BLaER1 (cell line): Measurements from ENCODE around the gene PDIA4.
A peak's percentile ranks its signal among the peaks of the same experiment; 100 is the strongest.
"Not testable (repeated sequence)": the region's sequence is repeated elsewhere in the genome, so short reads cannot be mapped to it uniquely, and the experiment has no call there.

Source experiments
- H3K27ac ChIP-seq: shearing (Covaris generic); formaldehyde crosslinking; 2 replicates; pipeline ENCODE4 v1.8.1; 2022
- H3K27me3 ChIP-seq: shearing (Covaris generic); formaldehyde crosslinking; 2 replicates; pipeline ENCODE4 v1.8.1; 2022
- H3K36me3 ChIP-seq: shearing (Covaris generic); formaldehyde crosslinking; 2 replicates; pipeline ENCODE4 v1.8.1; 2022
- H3K4me1 ChIP-seq: shearing (Covaris generic); formaldehyde crosslinking; 2 replicates; pipeline ENCODE4 v1.8.1; 2022
- H3K4me2 ChIP-seq: shearing (Covaris generic); formaldehyde crosslinking; 2 replicates; pipeline ENCODE4 v1.8.1; 2022
- H3K4me3 ChIP-seq: shearing (Covaris generic); formaldehyde crosslinking; 2 replicates; pipeline ENCODE4 v1.8.1; 2022
- H3K9ac ChIP-seq: shearing (Covaris generic); formaldehyde crosslinking; 2 replicates; pipeline ENCODE4 v1.8.1; 2022
- H3K9me3 ChIP-seq: shearing (Covaris generic); formaldehyde crosslinking; 2 replicates; pipeline ENCODE4 v1.8.1; 2022
- H4K20me1 ChIP-seq: shearing (Covaris generic); formaldehyde crosslinking; 2 replicates; pipeline ENCODE4 v1.8.1; 2022
- Cebpa-rat ChIP-seq: shearing (Covaris generic); IDR thresholded peaks from 2 replicates; pipeline ENCODE4 v1.8.1; 2022

PDIA4 gene

DNA sequence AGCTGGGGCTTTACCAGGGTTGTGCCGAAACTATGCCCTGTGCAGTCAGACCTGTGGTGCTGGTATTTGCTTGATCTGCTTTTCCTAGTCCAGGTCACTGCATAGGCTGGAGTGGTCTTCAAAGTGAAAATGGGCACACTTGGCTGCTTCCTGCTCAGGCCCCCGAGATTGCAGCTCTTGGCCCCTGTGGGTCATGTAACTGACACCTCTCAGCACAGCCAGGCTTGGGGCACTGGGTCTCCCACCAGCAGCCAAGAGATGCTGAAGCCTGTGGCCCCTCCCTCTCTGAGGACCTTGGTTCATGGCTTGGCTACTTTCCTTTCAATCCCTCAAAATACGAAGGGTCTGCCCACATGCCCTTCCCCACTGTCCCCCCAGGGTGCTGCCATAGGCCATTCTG lies 33.7 kb downstream of the PDIA4 start:
- no peak overlapping the region for H3K9ac ChIP-seq
- H3K4me1 ChIP-seq = no peaks in the 10 kb centered on the region
- H4K20me1 ChIP-seq = no peaks in the 10 kb centered on the region
- no peak overlapping the region for H3K4me3 ChIP-seq
- no peak overlapping the region for H3K27ac ChIP-seq
- no peak overlapping the region for H3K4me2 ChIP-seq
- no peaks in the 10 kb centered on the region for H3K36me3 ChIP-seq
- H3K9me3 ChIP-seq = no peaks in the 10 kb centered on the region
- no peaks in the 10 kb centered on the region for H3K27me3 ChIP-seq
- TF ChIP-seq Cebpa-rat = no peak

DNA sequence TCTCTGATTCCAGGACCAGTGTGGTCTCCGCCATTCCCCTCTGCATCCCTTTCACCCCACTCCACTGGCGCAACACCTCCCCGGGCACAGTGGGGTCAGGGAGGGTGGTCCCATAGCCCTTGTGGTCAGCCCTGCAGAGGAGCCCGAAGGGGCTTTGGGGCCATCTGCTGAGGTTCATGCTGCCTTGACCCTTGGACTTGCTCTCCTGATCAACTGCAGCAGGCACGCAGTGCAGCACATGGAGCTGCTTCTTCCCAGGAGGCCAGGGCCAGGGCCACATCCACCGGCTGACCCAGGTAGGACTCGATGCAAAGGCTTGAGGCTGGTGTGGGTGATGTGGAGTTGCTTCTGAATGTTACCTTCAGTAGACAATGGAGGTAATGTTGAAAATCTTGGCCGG lies 35.1 kb downstream of the PDIA4 start:
- Histone ChIP-seq H3K4me3 (no peak overlapping the region), H3K4me2 (no peak overlapping the region), H3K9ac (no peak overlapping the region), H3K4me1 (peaks cover 7% of the 10 kb centered on the region), H3K27ac (no peak overlapping the region), H3K9me3 (no peaks in the 10 kb centered on the region), H3K27me3 (no peaks in the 10 kb centered on the region), H3K36me3 (no peaks in the 10 kb centered on the region), H4K20me1 (no peaks in the 10 kb centered on the region)
- no peak for TF ChIP-seq Cebpa-rat

DNA sequence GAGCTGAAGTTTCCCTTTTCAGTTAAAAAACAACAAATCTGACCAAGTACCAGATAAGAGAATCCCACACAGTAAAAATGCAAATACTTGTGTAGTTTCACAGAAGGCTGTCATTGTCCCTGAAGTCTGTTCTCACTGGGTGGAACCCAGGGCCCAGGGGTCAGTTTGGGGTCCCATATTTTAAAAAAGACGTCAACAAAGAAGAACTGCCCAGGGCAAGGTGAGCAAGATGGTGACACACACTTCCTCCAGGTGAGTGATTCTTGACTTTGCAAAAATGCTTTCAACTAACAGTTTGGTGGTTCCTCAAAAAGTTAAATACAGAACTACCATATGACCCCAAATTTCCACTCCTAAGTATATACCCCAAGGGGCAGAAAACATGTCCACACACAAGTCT lies 36.8 kb downstream of the PDIA4 start:
- H3K27ac ChIP-seq = no peak overlapping the region
- no peak overlapping the region for H3K9ac ChIP-seq
- no peaks in the 10 kb centered on the region for H3K27me3 ChIP-seq
- no peaks in the 10 kb centered on the region for H3K36me3 ChIP-seq
- H4K20me1 ChIP-seq = no peaks in the 10 kb centered on the region
- no peaks in the 10 kb centered on the region for H3K9me3 ChIP-seq
- no peak overlapping the region for H3K4me2 ChIP-seq
- no peak overlapping the region for H3K4me3 ChIP-seq
- no peak for TF ChIP-seq Cebpa-rat
- H3K4me1 ChIP-seq = peaks cover 14% of the 10 kb centered on the region

DNA sequence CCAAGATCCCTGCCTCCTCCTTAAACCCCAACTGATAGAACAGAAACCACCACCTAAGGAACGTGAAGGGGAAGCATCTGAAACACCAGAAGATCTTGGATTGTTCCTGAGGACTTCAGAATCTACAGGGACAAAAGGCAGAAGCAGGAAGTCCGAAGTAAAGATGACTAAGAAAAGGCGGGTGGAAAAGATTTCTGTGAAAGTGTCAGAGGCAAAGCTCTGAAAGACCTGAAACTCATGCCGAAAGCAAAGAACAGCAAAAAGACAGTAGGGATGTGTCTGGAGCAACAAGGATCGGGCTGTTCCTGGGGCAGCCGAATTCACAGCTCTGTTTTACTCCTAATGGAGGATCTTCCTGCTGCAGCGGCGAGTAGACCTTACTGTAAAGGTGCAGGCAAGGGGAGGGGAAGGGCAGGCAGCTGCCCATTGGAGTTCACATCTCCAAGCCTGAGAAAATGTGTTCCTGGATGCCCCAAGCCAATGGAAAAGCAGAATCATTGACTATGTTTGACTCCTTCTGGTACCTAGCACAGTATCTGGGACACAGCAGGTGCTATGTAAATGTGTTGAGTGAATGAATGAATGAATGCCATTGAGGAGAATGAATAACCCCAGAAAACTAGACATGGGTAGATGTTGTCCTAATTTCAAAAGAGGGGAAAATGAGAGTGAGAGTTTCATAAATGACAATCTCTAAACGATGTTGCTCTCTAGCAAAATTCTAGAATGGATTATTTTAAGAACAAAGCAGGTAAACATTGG lies 40.4 kb downstream of the PDIA4 start:
- Histone ChIP-seq H3K9me3 (no peaks in the 10 kb centered on the region), H3K27me3 (no peaks in the 10 kb centered on the region; the same call in 1 of the 2 replicates), H3K27ac (peak overlapping the region; percentile 93), H3K4me1 (peaks cover 37% of the 10 kb centered on the region), H3K36me3 (no peaks in the 10 kb centered on the region), H3K4me2 (peak overlapping the region; percentile 85), H3K4me3 (peak overlapping the region; percentile 78), H4K20me1 (no peaks in the 10 kb centered on the region), H3K9ac (peak overlapping the region; percentile 82)
- TF ChIP-seq Cebpa-rat = no peak

DNA sequence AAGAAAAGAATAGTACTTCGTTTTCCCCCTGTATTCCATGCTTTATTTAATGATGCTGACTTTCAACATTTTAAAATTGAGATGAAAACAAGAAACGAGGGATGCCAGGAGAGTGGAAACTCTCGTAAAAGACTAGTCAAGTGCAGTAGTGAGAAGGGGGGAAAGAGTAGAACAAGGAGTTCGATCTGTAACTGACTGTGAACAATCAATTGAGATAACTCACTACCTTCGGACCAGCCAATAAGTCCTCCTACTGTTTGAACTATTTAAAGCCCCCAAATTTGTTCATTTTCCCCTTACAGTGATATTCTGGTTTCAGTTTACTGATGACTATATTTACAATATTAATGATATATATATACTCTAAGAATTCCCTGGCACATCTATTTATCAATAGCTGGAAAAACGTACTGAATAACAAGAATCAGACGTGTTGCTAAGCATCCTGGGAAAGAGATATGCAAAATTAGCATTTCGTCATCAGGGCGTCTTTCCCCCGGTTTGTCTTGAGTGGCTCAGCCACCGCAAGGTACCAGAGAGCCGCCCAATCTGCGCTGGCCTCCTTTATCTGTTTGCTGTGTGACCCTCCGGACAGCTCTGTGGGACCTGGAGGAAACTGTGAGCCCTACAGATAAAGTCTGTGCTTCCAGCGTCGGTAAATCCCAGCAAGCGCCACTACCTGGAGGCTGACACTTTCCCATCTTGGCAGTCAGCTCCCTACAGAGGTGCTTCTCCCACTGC lies 41.1 kb downstream of the PDIA4 start:
- no peaks in the 10 kb centered on the region for H3K36me3 ChIP-seq
- peak overlapping the region; percentile 93 for H3K27ac ChIP-seq
- H3K9ac ChIP-seq = peak overlapping the region; percentile 82
- H4K20me1 ChIP-seq = no peaks in the 10 kb centered on the region
- H3K4me1 ChIP-seq = peaks cover 42% of the 10 kb centered on the region
- peak overlapping the region; percentile 85 for H3K4me2 ChIP-seq
- peak overlapping the region; percentile 78 for H3K4me3 ChIP-seq
- 0 out of 2 replicates have a peak, but pooled peaks have one; percentile 27 for TF ChIP-seq Cebpa-rat
- peaks cover 6% of the 10 kb centered on the region for H3K27me3 ChIP-seq
- no peaks in the 10 kb centered on the region for H3K9me3 ChIP-seq

DNA sequence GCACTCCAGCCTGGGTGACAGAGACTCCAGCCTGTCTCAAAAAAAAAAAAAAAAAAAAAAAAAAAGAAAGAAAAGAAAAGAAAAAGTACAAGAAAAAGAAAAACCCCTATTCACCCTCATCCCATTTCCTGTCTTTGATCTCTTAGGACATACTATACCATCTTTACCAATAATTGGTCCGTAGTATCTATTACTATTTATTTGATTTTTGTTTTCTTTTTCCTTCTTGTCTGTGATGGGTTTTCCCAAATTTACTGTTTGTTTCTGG lies 41.6 kb downstream of the PDIA4 start:
- Histone ChIP-seq H3K9ac (no peak overlapping the region), H3K4me2 (peak overlapping the region; percentile 85), H3K27me3 (peaks cover 9% of the 10 kb centered on the region), H3K27ac (no peak overlapping the region), H3K36me3 (no peaks in the 10 kb centered on the region), H3K9me3 (no peaks in the 10 kb centered on the region), H3K4me1 (peaks cover 42% of the 10 kb centered on the region), H4K20me1 (no peaks in the 10 kb centered on the region), H3K4me3 (peak overlapping the region; percentile 78; the same call in 1 of the 2 replicates)
- no peak for TF ChIP-seq Cebpa-rat

DNA sequence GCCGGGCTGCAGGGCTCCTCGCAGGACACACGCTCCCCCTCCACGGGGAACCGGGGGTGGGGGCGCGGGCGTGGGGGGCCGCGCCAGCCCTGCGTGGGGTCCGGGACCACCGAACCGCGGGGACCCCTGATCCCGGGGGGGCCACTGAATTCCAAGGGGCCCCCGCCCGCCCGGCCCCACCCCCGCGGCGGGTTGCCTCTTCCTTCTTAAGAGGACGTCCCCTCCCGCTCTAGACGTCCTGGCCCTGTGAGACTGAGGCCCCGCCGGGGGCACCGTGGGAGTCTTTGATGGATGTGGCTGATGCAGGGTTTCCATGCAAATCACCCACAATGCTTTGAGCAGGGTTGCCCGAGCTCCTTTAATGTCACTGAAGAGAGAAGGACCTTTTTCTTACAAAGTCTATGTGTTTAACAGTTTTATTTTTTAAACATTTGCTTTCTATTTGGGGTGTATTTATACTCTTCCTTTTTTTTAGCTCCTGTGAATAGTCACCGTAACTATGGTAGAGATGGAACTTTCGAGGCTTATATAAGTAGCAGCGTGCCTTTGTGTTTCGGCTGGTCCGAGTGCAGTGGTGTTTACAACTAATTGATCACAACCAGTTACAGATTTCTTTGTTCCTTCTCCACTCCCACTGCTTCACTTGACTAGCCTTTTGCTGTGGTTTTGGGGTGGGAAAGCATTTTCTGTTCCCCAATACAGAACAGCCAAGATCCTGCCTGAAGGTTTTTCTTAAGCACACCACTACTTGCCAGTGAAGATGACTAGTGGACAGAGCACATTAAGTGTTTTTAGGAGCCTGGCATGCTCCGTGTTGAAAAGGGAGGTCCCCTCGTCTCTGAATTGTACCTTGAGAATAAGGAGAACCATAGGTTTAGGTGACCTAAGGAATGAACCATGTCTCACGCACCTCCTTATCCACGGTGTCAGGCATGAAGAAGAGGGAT lies 44.8 kb downstream of the PDIA4 start:
- Histone ChIP-seq H3K36me3 (no peaks in the 10 kb centered on the region), H3K9ac (peak overlapping the region; percentile 82), H3K4me1 (peaks cover 38% of the 10 kb centered on the region), H3K4me3 (peak overlapping the region; percentile 74), H3K27ac (peak overlapping the region; percentile 79), H3K4me2 (peak overlapping the region; percentile 95), H3K27me3 (peaks cover 9% of the 10 kb centered on the region), H3K9me3 (no peaks in the 10 kb centered on the region), H4K20me1 (no peaks in the 10 kb centered on the region)
- no peak for TF ChIP-seq Cebpa-rat

DNA sequence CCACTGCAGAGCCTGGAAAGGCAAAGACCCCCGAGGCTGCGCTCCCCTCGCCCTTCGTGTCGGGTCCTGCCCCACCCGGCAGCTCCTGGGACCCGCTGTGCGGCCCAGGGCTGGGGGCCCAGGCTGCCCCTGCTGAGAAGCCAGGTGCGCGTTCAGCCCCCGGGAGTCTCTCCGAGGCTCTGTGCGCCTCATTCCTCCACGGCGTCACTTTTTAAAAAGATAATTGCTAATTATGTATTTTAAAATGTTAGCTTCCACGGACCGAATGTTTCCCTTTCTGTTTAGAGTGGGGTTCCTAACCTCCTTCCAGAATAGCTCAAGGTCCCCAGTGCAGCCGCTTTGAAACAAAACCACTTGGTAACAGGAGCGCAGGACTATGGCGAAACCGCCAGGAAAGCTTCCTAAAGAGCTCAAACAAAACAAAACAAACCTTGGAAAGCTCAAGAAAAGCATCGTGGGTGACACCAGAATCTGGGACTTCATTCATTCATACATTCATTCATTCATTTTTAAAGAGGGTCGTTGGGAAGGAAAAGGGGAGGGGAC lies 45.6 kb downstream of the PDIA4 start:
- Histone ChIP-seq H3K36me3 (no peaks in the 10 kb centered on the region), H4K20me1 (no peaks in the 10 kb centered on the region), H3K4me2 (peak overlapping the region; percentile 95), H3K27me3 (peaks cover 9% of the 10 kb centered on the region), H3K4me1 (peaks cover 31% of the 10 kb centered on the region), H3K9me3 (no peaks in the 10 kb centered on the region), H3K4me3 (peak overlapping the region; percentile 74), H3K27ac (no peak overlapping the region; the same call in 1 of the 2 replicates), H3K9ac (peak overlapping the region; percentile 82)
- TF ChIP-seq Cebpa-rat = no peak

DNA sequence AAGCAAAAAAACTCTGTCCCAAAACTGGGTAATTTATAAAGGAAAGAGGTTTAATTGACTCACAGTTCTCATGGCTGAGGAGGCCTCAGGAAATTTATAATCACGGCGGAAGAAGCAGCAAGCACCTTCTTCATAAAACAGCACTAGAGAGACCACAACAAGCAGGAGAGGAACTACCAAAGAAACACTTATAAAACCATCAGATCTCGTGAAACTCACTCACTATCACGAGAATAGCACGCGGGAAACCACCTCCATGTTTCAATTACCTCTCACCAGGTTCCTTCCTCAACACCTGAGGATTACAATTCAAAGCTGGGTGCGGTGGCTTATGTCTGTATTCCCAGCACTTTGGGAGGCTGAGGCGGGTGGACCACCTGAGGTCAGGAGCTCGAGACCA lies 48.5 kb downstream of the PDIA4 start:
- no peak overlapping the region for H3K4me2 ChIP-seq
- H3K36me3 ChIP-seq = no peaks in the 10 kb centered on the region
- no peaks in the 10 kb centered on the region for H3K9me3 ChIP-seq
- no peak for TF ChIP-seq Cebpa-rat
- H4K20me1 ChIP-seq = no peaks in the 10 kb centered on the region
- no peak overlapping the region for H3K4me3 ChIP-seq
- H3K27ac ChIP-seq = no peak overlapping the region
- peaks cover 16% of the 10 kb centered on the region for H3K4me1 ChIP-seq
- no peak overlapping the region for H3K9ac ChIP-seq
- H3K27me3 ChIP-seq = peaks cover 9% of the 10 kb centered on the region

DNA sequence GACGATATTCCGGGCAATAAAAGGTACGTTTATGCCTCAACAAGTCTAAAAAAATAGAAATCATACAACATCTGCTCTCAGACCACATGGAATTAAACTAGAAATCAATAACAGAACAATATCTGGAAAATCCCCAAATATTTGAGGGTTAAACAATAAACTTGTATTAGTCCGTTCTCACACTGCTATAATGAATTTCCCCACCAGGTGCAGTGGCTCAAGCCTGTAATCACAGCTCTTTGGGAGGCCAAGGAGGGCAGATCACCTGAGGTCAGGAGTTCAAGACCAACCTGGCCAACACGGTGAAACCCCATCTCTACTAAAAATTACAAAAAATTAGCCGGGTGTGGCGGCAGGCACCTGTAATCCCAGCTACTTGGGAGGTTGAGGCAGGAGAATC lies 49.2 kb downstream of the PDIA4 start:
- H4K20me1 ChIP-seq, H3K27me3 ChIP-seq, H3K4me2 ChIP-seq, H3K27ac ChIP-seq, H3K9ac ChIP-seq, H3K4me3 ChIP-seq, H3K4me1 ChIP-seq, H3K36me3 ChIP-seq, H3K9me3 ChIP-seq: not testable (repeated sequence)
